ENCODE measurements around the gene KRTAP13-4.

Gene KRTAP13-4

DNA sequence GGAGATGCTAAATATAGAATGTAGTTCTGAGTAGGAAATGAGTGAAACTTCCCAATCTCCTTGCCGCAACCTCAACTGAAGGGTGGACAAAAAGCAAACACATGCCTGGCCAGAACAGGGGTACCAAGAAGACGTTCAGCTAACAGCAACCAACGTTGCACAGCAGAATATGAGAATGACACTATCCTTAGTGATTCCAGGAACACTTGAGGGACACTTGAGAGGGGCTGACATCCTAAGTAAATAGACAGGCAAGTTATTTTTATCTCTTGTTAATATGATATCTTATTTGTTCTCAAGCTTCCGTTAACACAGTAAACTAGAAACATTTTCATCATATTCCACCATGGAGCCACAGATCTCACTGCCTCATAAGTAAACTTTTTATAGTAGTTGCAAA lies 49.2 kb downstream of the KRTAP13-4 start:
- H3K27me3 ChIP-seq (ENCODE audit: control insufficient read depth, insufficient read depth, low read length), result no peaks in the 10 kb centered on the region
- H3K36me3 ChIP-seq (ENCODE audit: control insufficient read depth, insufficient read depth, low read length), result no peaks in the 10 kb centered on the region
- no peaks in the 10 kb centered on the region for H3K9me3 ChIP-seq (ENCODE audit: control insufficient read depth, low read length)
- TF ChIP-seq CTCF (IDR thresholded peaks at IDR 0.05), result no peak
- H3K4me2 ChIP-seq (ENCODE audit: low read length), result no peak overlapping the region
- no peaks in the 10 kb centered on the region for H3K79me2 ChIP-seq
- H2AFZ ChIP-seq, result no peak overlapping the region
- H3K9ac ChIP-seq, result no peak overlapping the region
- no peak overlapping the region for H3K4me3 ChIP-seq (ENCODE audit: low read depth, low read length)
- H3K4me1 ChIP-seq, result no peaks in the 10 kb centered on the region
- no peak overlapping the region for H3K27ac ChIP-seq

GRCh38 chr21:30480145-30480544 lies 50.1 kb downstream of the KRTAP13-4 start, which contains the start of gene KRTAP19-1:
KRTAP19-1 (minus strand) TSS chr21:30480367; CDS start chr21:30480317, 50 bp downstream.
- no peak within 1 kb of the TSS for H3K9ac ChIP-seq
- H3K36me3 ChIP-seq (ENCODE audit: control insufficient read depth, insufficient read depth, low read length), result no peaks in the 10 kb centered on the region
- no peak within 1 kb of the TSS for H2AFZ ChIP-seq
- no peak for TF ChIP-seq CTCF (IDR thresholded peaks at IDR 0.05)
- H3K9me3 ChIP-seq (ENCODE audit: control insufficient read depth, low read length), result no peaks in the 10 kb centered on the region
- no peaks in the 10 kb centered on the region for H3K27me3 ChIP-seq (ENCODE audit: control insufficient read depth, insufficient read depth, low read length)
- no peaks in the 10 kb centered on the region for H3K79me2 ChIP-seq
- no peaks in the 10 kb centered on the region for H3K4me1 ChIP-seq
- no peak within 1 kb of the TSS for H3K4me2 ChIP-seq (ENCODE audit: low read length)
- no peak within 1 kb of the TSS for H3K4me3 ChIP-seq (ENCODE audit: low read depth, low read length)
- no peak within 1 kb of the TSS for H3K27ac ChIP-seq

Measured in parathyroid adenoma (tissue), 2 donors.